Tibial nerve (tissue), 4 donors: ENCODE results near the gene KICS2. TPM values are rescaled to one million over a fixed set of nuclear protein-coding genes. Genes with fewer than 3 reads are reported as not detected.

Experiments used
- DNase-seq, 2 donors: peaks; one replicate each; pipeline ENCODE4 v3.0.0-alpha.2; 2019; ENCODE audit warnings: low spot score in 2 of 2
- H3K27ac ChIP-seq, 4 donors: fragments of 200-600 bp; sonication (generic) in 3 of 4; one replicate each; pipeline ENCODE4 v1.5.1; 2017 to 2019; ENCODE audit warnings: mild to moderate bottlenecking in 1 of 4
- H3K27me3 ChIP-seq, 2 donors: fragments of 200-600 bp; sonication (generic) in 1 of 2; one replicate each; pipeline versions ENCODE4 v1.5.1 to v1.6.0; 2017 to 2019
- H3K36me3 ChIP-seq, 3 donors: fragments of 200-600 bp; sonication (generic); one replicate each; pipeline ENCODE4 v1.5.1; 2018 to 2019
- H3K4me1 ChIP-seq, 4 donors: fragments of 200-600 bp; sonication (generic) in 3 of 4; one replicate each; pipeline ENCODE4 v1.5.1; 2017 to 2019
- H3K4me3 ChIP-seq, 4 donors: fragments of 200-600 bp; sonication (generic) in 3 of 4; one replicate each; pipeline ENCODE4 v1.5.1; 2017 to 2019; ENCODE audit warnings: mild to moderate bottlenecking in 1 of 4, moderate library complexity in 1 of 4
- H3K9me3 ChIP-seq, 4 donors: fragments of 200-600 bp; sonication (generic) in 3 of 4; one replicate each; pipeline ENCODE4 v1.5.1; 2017 to 2019
- CTCF ChIP-seq, 5 experiments: fragments of 200-600 bp in 3 of 5; fragments of 450-650 bp in 2 of 5; sonication (generic) in 3 of 5; IDR thresholded peaks; one replicate each; pipeline ENCODE4 v1.5.1; 2016 to 2019; ENCODE audit warnings: antibody characterized with exemption in 5 of 5, mild to moderate bottlenecking in 3 of 5, moderate library complexity in 2 of 5
- EP300 ChIP-seq, 2 donors: sonication (generic); formaldehyde crosslinking; IDR thresholded peaks; one replicate each; pipeline ENCODE4 v1.6.1; 2017; ENCODE audit warnings: antibody characterized with exemption in 2 of 2, mild to moderate bottlenecking in 1 of 2
- POLR2A ChIP-seq, 2 donors: fragments of 450-650 bp; IDR thresholded peaks; one replicate each; pipeline ENCODE4 v1.6.1; 2017; ENCODE audit warnings: antibody characterized with exemption in 2 of 2, mild to moderate bottlenecking in 2 of 2, moderate library complexity in 2 of 2
- WGBS, 2 donors: methylation state at CpG; one replicate each; pipeline ENCODE4 v1.1.5; 2018; 5-methylcytosine and 5-hydroxymethylcytosine counted together
- total RNA-seq, 4 donors: library from RNA; depleted of rRNA; stranded (reverse); fragments of >200 nt; gene quantifications; one replicate each; pipeline ENCODE4 v1.1.0, GENCODE V29; 2016

Gene KICS2
- total RNA-seq, 4 donors from 2014 or later = 7.6 to 14.4 (median 9.8) TPM

DNA sequence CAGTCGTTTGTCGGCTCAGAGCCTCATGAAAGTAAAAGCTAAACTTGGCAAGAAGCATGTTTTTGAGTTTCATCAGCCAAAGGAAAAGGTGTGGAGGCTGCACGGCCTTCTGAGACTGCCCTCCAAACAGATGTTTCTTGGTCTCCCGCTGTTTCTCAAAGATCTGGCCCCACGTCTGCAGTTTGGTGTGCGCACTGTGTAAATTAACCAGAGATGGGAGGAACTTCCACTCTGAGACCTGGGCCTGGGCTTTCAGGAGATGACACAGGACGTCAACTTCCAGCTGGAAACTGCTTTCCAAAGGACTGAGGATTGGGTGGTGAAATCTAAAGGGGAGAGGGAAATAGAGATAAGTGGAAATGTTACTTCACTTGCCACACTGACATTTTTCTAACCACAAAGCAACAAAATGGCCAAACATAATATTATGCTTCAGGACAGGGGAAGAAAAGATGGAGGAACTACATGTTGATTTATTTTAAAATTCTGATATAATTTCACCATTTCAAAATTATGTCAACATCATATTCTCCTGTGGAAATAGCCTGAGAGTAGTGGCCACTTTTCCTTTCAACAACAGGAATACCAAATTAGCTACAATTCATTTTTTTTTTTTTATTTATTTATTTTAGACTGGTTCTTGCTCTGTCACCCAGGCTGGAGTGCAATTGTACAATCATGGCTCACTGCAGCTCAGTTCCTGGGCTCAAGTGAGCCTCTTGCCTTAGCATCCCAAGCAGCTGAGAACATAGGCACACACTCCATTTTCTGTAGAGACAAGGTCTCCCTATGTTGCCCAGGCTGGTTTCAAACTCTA, 27.6 kb downstream of the KICS2 start:
- Histone ChIP-seq H3K27me3 (no peaks in the 10 kb centered on the region), H3K4me3 (no peak overlapping the region), H3K9me3 (no peaks in the 10 kb centered on the region), H3K27ac (peak overlapping the region in 1 of 4 donors; percentile 40), H3K4me1 (no peaks in the 10 kb centered on the region), H3K36me3 (peaks cover 0 to 13% (median 10%) of the 10 kb centered on the region in 3 donors)
- WGBS, 2 donors = 72 to 76% methylated on average over 7 of the region's 7 CpGs
- TF ChIP-seq POLR2A (IDR thresholded peaks at IDR 0.05) = no peak
- TF ChIP-seq EP300 (IDR thresholded peaks at IDR 0.05) = peak in 1 of 2 donors; percentile 43
- TF ChIP-seq CTCF (IDR thresholded peaks at IDR 0.05) = no peak
- DNase-seq = peak in 1 of 2 donors; percentile 13

- no peak for DNase-seq
- H3K36me3 ChIP-seq = peaks cover 0 to 13% (median 10%) of the 10 kb centered on the region in 3 donors
- no peak for TF ChIP-seq POLR2A (IDR thresholded peaks at IDR 0.05)
- no peak for TF ChIP-seq EP300 (IDR thresholded peaks at IDR 0.05)
- TF ChIP-seq CTCF (IDR thresholded peaks at IDR 0.05) = no peak
- no peak overlapping the region for H3K4me3 ChIP-seq
- H3K27ac ChIP-seq = no peak overlapping the region
- no peaks in the 10 kb centered on the region for H3K27me3 ChIP-seq
- WGBS, 2 donors = 80 to 87% methylated on average over 6 of the region's 6 CpGs
- no peaks in the 10 kb centered on the region for H3K9me3 ChIP-seq
- H3K4me1 ChIP-seq = no peaks in the 10 kb centered on the region
Measured at GRCh38 chr12:64193931-64194330, 28.2 kb downstream of the KICS2 start.

GRCh38 chr12:64192644-64193444, 29.3 kb downstream of the KICS2 start:
- H3K27ac ChIP-seq = no peak overlapping the region
- 90% methylated on average over 7 of the region's 7 CpGs for WGBS, 2 donors
- H3K4me1 ChIP-seq = peaks cover 0 to 3% (median 0%) of the 10 kb centered on the region in 4 donors
- no peak overlapping the region for H3K4me3 ChIP-seq
- peaks cover 0 to 13% (median 10%) of the 10 kb centered on the region in 3 donors for H3K36me3 ChIP-seq
- no peak for TF ChIP-seq EP300 (IDR thresholded peaks at IDR 0.05)
- H3K9me3 ChIP-seq = no peaks in the 10 kb centered on the region
- no peaks in the 10 kb centered on the region for H3K27me3 ChIP-seq
- DNase-seq = no peak

DNA sequence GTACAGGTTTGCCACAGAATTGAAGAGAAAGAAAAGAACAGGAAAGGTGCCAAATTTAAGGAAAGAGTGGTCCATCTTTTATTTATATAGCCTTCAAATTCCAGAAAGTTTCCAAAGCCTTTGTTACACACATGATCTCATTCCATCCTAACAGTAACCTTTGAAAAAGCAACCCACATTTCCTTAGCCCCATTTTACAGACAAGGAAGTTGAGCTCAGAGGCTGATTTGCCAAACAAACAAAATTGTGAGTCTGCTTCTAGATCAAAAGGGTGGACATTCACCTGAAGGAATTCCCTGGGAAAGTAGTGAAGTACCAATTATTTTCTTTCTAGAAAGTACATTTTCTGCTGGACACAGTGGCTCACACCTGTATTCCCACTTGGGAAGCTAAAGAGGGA, 32.0 kb downstream of the KICS2 start:
- TF ChIP-seq CTCF (IDR thresholded peaks at IDR 0.05) = no peak
- TF ChIP-seq EP300 (IDR thresholded peaks at IDR 0.05) = no peak
- no peak for TF ChIP-seq POLR2A (IDR thresholded peaks at IDR 0.05)
- no peaks in the 10 kb centered on the region for H3K9me3 ChIP-seq
- peaks cover 0 to 8% (median 0%) of the 10 kb centered on the region in 4 donors for H3K4me1 ChIP-seq
- DNase-seq = no peak
- no peak overlapping the region for H3K27ac ChIP-seq
- no peaks in the 10 kb centered on the region for H3K27me3 ChIP-seq
- peaks cover 0 to 13% (median 10%) of the 10 kb centered on the region in 3 donors for H3K36me3 ChIP-seq
- H3K4me3 ChIP-seq = no peak overlapping the region

GRCh38 chr12:64189530-64189929, 32.6 kb downstream of the KICS2 start:
- 87 to 91% methylated on average over 1 of the region's 1 CpG for WGBS, 2 donors
- H3K4me3 ChIP-seq = no peak overlapping the region
- TF ChIP-seq CTCF (IDR thresholded peaks at IDR 0.05) (no peak), EP300 (IDR thresholded peaks at IDR 0.05) (no peak), POLR2A (IDR thresholded peaks at IDR 0.05) (no peak)

More at GRCh38 chr12:64189530-64189929, 32.6 kb downstream of the KICS2 start:
- no peaks in the 10 kb centered on the region for H3K27me3 ChIP-seq
- H3K4me1 ChIP-seq = peaks cover 0 to 8% (median 0%) of the 10 kb centered on the region in 4 donors
- DNase-seq = no peak
- H3K36me3 ChIP-seq = peaks cover 0 to 13% (median 10%) of the 10 kb centered on the region in 3 donors
- H3K9me3 ChIP-seq = no peaks in the 10 kb centered on the region
- H3K27ac ChIP-seq = no peak overlapping the region
